Stimulated activated CD8-positive, alpha-beta memory T cell treated with anti-CD3 and anti-CD28 coated beads, Interleukin-12 subunit alpha, Interleukin-12 subunit beta, amount 100 ng/mL, for 24 hours (primary cell): ENCODE results near the gene CCND1.
A peak's percentile ranks its signal among the peaks of the same experiment; 100 is the strongest.
"Not testable (repeated sequence)": the region's sequence is repeated elsewhere in the genome, so short reads cannot be mapped to it uniquely, and the experiment has no call there.

Experiments used
- DNase-seq: peaks from one replicate; pipeline ENCODE4 v3.0.0-alpha.2; 2020; ENCODE audit errors: extremely low read depth

Gene CCND1

GRCh38 chr11:69666752-69667536, 26.0 kb downstream of the CCND1 start:
- no peak for DNase-seq

GRCh38 chr11:69667619-69668604, 27.0 kb downstream of the CCND1 start:
- no peak for DNase-seq

GRCh38 chr11:69669486-69669885, 28.5 kb downstream of the CCND1 start:
- no peak for DNase-seq

- no peak for DNase-seq
Observed at GRCh38 chr11:69670158-69670845, 29.3 kb downstream of the CCND1 start.

- DNase-seq: no peak
Observed at GRCh38 chr11:69671734-69672465, 30.9 kb downstream of the CCND1 start.

- DNase-seq: no peak
Observed at GRCh38 chr11:69674267-69674885, 33.4 kb downstream of the CCND1 start.

- DNase-seq: peak; percentile 88
Observed at GRCh38 chr11:69674886-69675714, 34.1 kb downstream of the CCND1 start, which contains the start of gene LTO1. Gene LTO1, minus strand, starts transcription at chr11:69675353. Its CDS starts 114 bp downstream, at chr11:69675239.

- no peak for DNase-seq
Observed at GRCh38 chr11:69677749-69678148, 36.8 kb downstream of the CCND1 start.

- no peak for DNase-seq
Observed at GRCh38 chr11:69680688-69681087, 39.7 kb downstream of the CCND1 start.

- no peak for DNase-seq
Observed at GRCh38 chr11:69682221-69682620, 41.3 kb downstream of the CCND1 start.

- no peak for DNase-seq
Observed at GRCh38 chr11:69682681-69683326, 41.8 kb downstream of the CCND1 start.

- DNase-seq: no peak
Observed at GRCh38 chr11:69683764-69684333, 42.9 kb downstream of the CCND1 start.

- no peak for DNase-seq
Observed at GRCh38 chr11:69684651-69685050, 43.7 kb downstream of the CCND1 start.

- DNase-seq: no peak
Observed at GRCh38 chr11:69685348-69685747, 44.4 kb downstream of the CCND1 start.

GRCh38 chr11:69686452-69686851, 45.5 kb downstream of the CCND1 start:
- DNase-seq: no peak

- DNase-seq: no peak
Observed at GRCh38 chr11:69686856-69687255, 45.9 kb downstream of the CCND1 start.

GRCh38 chr11:69687969-69688771, 47.2 kb downstream of the CCND1 start:
- DNase-seq: not testable (repeated sequence)
